Measurements from ENCODE around the gene GDF9. TPM values are rescaled to one million over a fixed set of nuclear protein-coding genes. Genes with fewer than 3 reads are reported as not detected.
"Not testable (repeated sequence)": the region's sequence is repeated elsewhere in the genome, so short reads cannot be mapped to it uniquely, and the experiment has no call there.

The GDF9 gene
- total RNA-seq, 1 experiment from 2014 or later, result not detected

DNA sequence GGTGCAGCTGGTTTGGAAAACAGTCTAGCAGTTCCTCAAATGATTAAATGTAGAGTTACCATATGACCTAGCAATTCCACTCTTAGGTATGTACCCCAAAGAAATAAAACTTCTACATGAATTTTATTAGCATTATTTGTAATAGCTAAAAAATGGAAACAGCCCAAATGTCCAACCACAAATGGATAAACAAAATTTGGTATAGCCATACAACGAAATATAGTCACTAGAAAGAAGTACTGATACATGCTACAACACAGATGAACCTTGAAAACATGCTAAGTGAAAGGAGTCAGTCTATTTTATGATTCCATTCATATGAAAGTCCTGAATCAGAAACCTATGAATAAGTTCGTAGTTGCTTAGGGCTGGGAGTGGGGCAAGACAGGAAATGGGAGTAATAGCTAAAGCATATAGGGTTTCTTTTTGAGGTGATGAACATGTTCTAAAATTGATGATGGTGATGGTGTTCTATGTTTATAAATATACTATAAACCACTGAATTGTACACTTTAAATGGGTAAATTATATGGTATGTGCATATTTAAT, 6.3 kb downstream of the GDF9 start:
- Histone ChIP-seq H3K4me3 (ENCODE audit: low read length) (no peak overlapping the region), H3K79me2 (ENCODE audit: low read length) (no peaks in the 10 kb centered on the region), H2AFZ (ENCODE audit: low read length) (no peak overlapping the region), H3F3A (ENCODE audit: low read length, unreplicated experiment) (no peaks in the 10 kb centered on the region), H3K36me3 (ENCODE audit: low read depth, low read length) (no peaks in the 10 kb centered on the region), H3K4me1 (ENCODE audit: insufficient read depth, low read length) (no peaks in the 10 kb centered on the region), H3K9ac (ENCODE audit: low read length) (no peak overlapping the region), H3K27ac (ENCODE audit: low read length) (no peak overlapping the region), H3K27me3 (ENCODE audit: low read length) (no peaks in the 10 kb centered on the region), H3K4me2 (ENCODE audit: low read length) (no peak overlapping the region), H3K9me2 (replicated peaks; ENCODE audit: low read length) (no peaks in the 10 kb centered on the region), H4K20me1 (ENCODE audit: low read length) (no peaks in the 10 kb centered on the region), H3K9me3 (ENCODE audit: low read length) (no peaks in the 10 kb centered on the region)
- DNase-seq (no peak), ATAC-seq (no peak)
- ChIA-PET CTCF (no interaction called here), POLR2A (ENCODE audit: unreplicated experiment) (no interaction called here)
- BruUV-seq (replicated peaks), result no TSS peak
- intact Hi-C loops (cut with micrococcal nuclease), result no loop called here
- TF ChIP-seq EZH2phosphoT487 (IDR thresholded peaks at IDR 0.05; ENCODE audit: borderline replicate concordance, low read length) (no peak), EZH2 (IDR thresholded peaks at IDR 0.05; ENCODE audit: low read length, unreplicated experiment) (no peak)
- TF ChIP-seq, protein P1, sequence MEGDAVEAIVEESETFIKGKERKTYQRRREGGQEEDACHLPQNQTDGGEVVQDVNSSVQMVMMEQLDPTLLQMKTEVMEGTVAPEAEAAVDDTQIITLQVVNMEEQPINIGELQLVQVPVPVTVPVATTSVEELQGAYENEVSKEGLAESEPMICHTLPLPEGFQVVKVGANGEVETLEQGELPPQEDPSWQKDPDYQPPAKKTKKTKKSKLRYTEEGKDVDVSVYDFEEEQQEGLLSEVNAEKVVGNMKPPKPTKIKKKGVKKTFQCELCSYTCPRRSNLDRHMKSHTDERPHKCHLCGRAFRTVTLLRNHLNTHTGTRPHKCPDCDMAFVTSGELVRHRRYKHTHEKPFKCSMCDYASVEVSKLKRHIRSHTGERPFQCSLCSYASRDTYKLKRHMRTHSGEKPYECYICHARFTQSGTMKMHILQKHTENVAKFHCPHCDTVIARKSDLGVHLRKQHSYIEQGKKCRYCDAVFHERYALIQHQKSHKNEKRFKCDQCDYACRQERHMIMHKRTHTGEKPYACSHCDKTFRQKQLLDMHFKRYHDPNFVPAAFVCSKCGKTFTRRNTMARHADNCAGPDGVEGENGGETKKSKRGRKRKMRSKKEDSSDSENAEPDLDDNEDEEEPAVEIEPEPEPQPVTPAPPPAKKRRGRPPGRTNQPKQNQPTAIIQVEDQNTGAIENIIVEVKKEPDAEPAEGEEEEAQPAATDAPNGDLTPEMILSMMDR (conservative IDR thresholded peaks at IDR 0.05; ENCODE audit: low read depth, low read length), result no peak

GRCh38 chr5:132856011-132856410, 10.3 kb downstream of the GDF9 start:
- DNase-seq (no peak), ATAC-seq (no peak)
- no TSS peak for BruUV-seq (replicated peaks)
- Histone ChIP-seq H3K9ac (ENCODE audit: low read length) (no peak overlapping the region), H3K27ac (ENCODE audit: low read length) (no peak overlapping the region), H3K4me2 (ENCODE audit: low read length) (no peak overlapping the region), H3K36me3 (ENCODE audit: low read depth, low read length) (no peaks in the 10 kb centered on the region), H3K4me3 (ENCODE audit: low read length) (no peak overlapping the region), H3K79me2 (ENCODE audit: low read length) (no peaks in the 10 kb centered on the region), H4K20me1 (ENCODE audit: low read length) (no peaks in the 10 kb centered on the region), H2AFZ (ENCODE audit: low read length) (no peak overlapping the region), H3K9me3 (ENCODE audit: low read length) (no peaks in the 10 kb centered on the region), H3K27me3 (ENCODE audit: low read length) (no peaks in the 10 kb centered on the region), H3F3A (ENCODE audit: low read length, unreplicated experiment) (no peaks in the 10 kb centered on the region), H3K9me2 (replicated peaks; ENCODE audit: low read length) (no peaks in the 10 kb centered on the region), H3K4me1 (ENCODE audit: insufficient read depth, low read length) (no peaks in the 10 kb centered on the region)
- POLR2A ChIA-PET (ENCODE audit: unreplicated experiment), result no interaction called here
- intact Hi-C loops (cut with micrococcal nuclease), result no loop called here
- CTCF ChIA-PET, result no interaction called here
- no peak for TF ChIP-seq EZH2phosphoT487 (IDR thresholded peaks at IDR 0.05; ENCODE audit: borderline replicate concordance, low read length)
- TF ChIP-seq EZH2 (IDR thresholded peaks at IDR 0.05; ENCODE audit: low read length, unreplicated experiment), result no peak
- TF ChIP-seq, protein P1 (conservative IDR thresholded peaks at IDR 0.05; ENCODE audit: low read depth, low read length), result no peak

DNA sequence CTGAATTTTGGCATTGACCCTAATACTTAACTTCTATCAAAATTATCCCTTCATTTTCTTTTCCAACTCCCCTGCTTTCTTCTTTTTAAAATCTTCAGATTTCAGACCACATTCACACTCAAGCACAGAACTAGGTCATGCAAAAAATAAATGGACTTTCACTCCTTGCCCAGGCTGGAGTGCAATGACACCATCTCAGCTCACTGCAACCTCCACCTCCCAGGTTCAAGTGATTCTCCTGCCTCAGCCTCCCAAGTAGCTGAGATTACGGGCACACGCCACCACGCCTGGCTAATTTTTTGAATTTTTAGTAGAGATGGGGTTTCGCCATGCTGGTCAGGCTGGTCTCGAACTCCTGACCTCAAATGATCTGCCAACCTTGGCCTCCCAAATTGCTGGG, 11.3 kb downstream of the GDF9 start:
- intact Hi-C loops (cut with micrococcal nuclease); H3K4me3 ChIP-seq (ENCODE audit: low read length); H3K9ac ChIP-seq (ENCODE audit: low read length); POLR2A ChIA-PET (ENCODE audit: unreplicated experiment); H3K79me2 ChIP-seq (ENCODE audit: low read length); H3K27me3 ChIP-seq (ENCODE audit: low read length); H2AFZ ChIP-seq (ENCODE audit: low read length); BruUV-seq (replicated peaks); H3K36me3 ChIP-seq (ENCODE audit: low read depth, low read length); CTCF ChIA-PET; H3K4me1 ChIP-seq (ENCODE audit: insufficient read depth, low read length); H3K9me3 ChIP-seq (ENCODE audit: low read length); DNase-seq; H3K9me2 ChIP-seq (replicated peaks; ENCODE audit: low read length); H3K4me2 ChIP-seq (ENCODE audit: low read length); H3F3A ChIP-seq (ENCODE audit: low read length, unreplicated experiment); H3K27ac ChIP-seq (ENCODE audit: low read length); ATAC-seq; H4K20me1 ChIP-seq (ENCODE audit: low read length): not testable (repeated sequence)
